Activated naive CD8-positive, alpha-beta T cell (primary cell): ENCODE data around the gene ATP5F1E.

Experiments used
- H3K27ac Mint-ChIP-seq: one replicate; pipeline ENCODE4 v1.8.0; 2021; ENCODE audit warnings: mixed read lengths
- H3K27me3 Mint-ChIP-seq: one replicate; pipeline ENCODE4 v1.8.0; 2021; ENCODE audit warnings: mixed read lengths
- H3K36me3 Mint-ChIP-seq: one replicate; pipeline ENCODE4 v1.8.0; 2021; ENCODE audit warnings: mixed read lengths
- H3K4me1 Mint-ChIP-seq: one replicate; pipeline ENCODE4 v1.8.0; 2021; ENCODE audit warnings: low read depth, mixed read lengths
- H3K4me3 Mint-ChIP-seq: one replicate; pipeline ENCODE4 v1.8.0; 2021; ENCODE audit warnings: mild to moderate bottlenecking, mixed read lengths
- H3K9me3 Mint-ChIP-seq: one replicate; pipeline ENCODE4 v1.8.0; 2021; ENCODE audit warnings: low read depth, mixed read lengths

Gene ATP5F1E

GRCh38 chr20:59032023-59032712 is at the start of gene ATP5F1E:
TSS of gene ATP5F1E (minus strand) at chr20:59032335. CDS start at chr20:59032251, 84 bp downstream.
- Mint-ChIP-seq H3K27me3 (no peaks in the 10 kb centered on the region), H3K4me3 (peak within 1 kb of the TSS; percentile 93), H3K9me3 (no peaks in the 10 kb centered on the region), H3K27ac (peak within 1 kb of the TSS; percentile 95), H3K4me1 (peaks cover 58% of the 10 kb centered on the region), H3K36me3 (peaks cover 23% of the 10 kb centered on the region)

DNA sequence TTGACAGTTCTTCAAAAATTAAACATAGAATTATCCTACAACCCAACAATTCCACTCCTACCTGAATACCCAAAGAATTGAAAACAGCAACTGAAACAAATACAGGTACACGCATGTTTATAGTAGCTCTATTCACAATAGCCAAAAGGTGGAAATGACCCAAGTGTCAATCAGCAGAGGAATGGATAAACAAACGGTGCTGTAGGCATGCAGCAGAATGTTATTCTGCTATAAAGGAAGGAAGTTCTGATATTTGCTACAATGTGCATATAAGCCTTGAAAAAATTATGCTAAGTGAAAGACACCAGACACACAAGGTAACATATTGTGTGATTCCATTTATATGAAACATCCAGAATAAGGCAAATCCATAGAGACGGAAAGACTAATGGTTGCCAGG is 48.9 kb upstream of the ATP5F1E start:
- H3K27ac Mint-ChIP-seq: no peak overlapping the region
- H3K4me3 Mint-ChIP-seq: no peak overlapping the region
- no peaks in the 10 kb centered on the region for H3K36me3 Mint-ChIP-seq
- H3K27me3 Mint-ChIP-seq: peaks cover 10% of the 10 kb centered on the region
- H3K9me3 Mint-ChIP-seq: no peaks in the 10 kb centered on the region
- peaks cover 6% of the 10 kb centered on the region for H3K4me1 Mint-ChIP-seq

- H3K4me3 Mint-ChIP-seq: no peak overlapping the region
- no peaks in the 10 kb centered on the region for H3K36me3 Mint-ChIP-seq
- peaks cover 11% of the 10 kb centered on the region for H3K27me3 Mint-ChIP-seq
- H3K27ac Mint-ChIP-seq: peak overlapping the region; percentile 41
- no peaks in the 10 kb centered on the region for H3K9me3 Mint-ChIP-seq
- H3K4me1 Mint-ChIP-seq: peaks cover 30% of the 10 kb centered on the region
Observed at GRCh38 chr20:59078231-59078630, 46.1 kb upstream of the ATP5F1E start.

- no peaks in the 10 kb centered on the region for H3K36me3 Mint-ChIP-seq
- H3K27ac Mint-ChIP-seq: no peak overlapping the region
- peaks cover 30% of the 10 kb centered on the region for H3K4me1 Mint-ChIP-seq
- H3K9me3 Mint-ChIP-seq: no peaks in the 10 kb centered on the region
- peaks cover 12% of the 10 kb centered on the region for H3K27me3 Mint-ChIP-seq
- H3K4me3 Mint-ChIP-seq: no peak overlapping the region
Observed at GRCh38 chr20:59077705-59078104, 45.6 kb upstream of the ATP5F1E start.

DNA sequence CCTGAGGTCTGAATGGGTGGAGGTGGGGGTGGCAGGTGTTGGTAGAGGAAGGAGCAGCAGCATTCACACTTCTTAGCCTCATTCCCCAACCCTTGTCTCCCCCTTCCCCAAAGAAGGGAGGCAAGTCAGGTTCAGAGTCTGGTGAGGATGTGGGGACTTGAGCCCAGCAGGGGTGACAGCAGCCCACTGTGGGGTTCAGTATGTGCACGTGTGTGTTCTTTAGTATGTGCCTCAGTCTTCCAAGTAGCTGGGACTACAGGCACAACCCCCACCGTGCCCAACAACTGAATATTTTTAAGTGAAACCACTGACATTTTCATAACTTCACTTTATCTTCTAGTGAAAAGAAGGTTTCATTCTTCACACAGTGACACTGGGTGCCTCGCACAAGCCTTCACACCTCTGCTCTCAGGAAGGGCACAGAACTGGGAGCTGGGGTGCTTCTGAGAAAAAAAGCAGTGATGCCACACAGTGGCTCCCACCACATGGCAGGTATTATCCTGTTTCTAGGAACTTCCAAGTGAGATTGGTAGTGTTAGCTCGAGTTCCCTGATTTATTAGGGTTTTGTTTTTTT is 43.9 kb upstream of the ATP5F1E start:
- H3K4me1 Mint-ChIP-seq: peaks cover 30% of the 10 kb centered on the region
- peaks cover 7% of the 10 kb centered on the region for H3K27me3 Mint-ChIP-seq
- H3K4me3 Mint-ChIP-seq: peak overlapping the region; percentile 20
- H3K27ac Mint-ChIP-seq: no peak overlapping the region
- no peaks in the 10 kb centered on the region for H3K9me3 Mint-ChIP-seq
- no peaks in the 10 kb centered on the region for H3K36me3 Mint-ChIP-seq

DNA sequence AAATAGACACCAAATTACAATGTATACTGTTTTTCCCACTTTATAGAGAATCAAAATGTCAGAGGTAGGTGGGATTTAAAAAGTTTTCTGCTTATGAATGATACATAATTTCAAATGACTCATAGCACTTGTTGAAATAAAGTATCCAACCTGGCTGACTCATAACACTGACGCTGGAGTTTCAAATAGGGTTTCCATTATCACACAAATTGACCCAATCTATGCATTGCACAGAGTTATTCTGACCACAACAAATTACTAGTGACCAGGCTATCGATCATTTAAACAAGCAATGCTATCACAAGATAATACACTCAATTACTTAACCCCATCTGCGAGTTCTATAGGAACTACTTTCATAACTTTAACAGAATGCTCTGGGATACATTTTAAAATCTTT is 42.3 kb upstream of the ATP5F1E start:
- H3K4me3 Mint-ChIP-seq: no peak overlapping the region
- no peaks in the 10 kb centered on the region for H3K36me3 Mint-ChIP-seq
- peak overlapping the region; percentile 17 for H3K27ac Mint-ChIP-seq
- H3K9me3 Mint-ChIP-seq: no peaks in the 10 kb centered on the region
- H3K27me3 Mint-ChIP-seq: peaks cover 6% of the 10 kb centered on the region
- peaks cover 30% of the 10 kb centered on the region for H3K4me1 Mint-ChIP-seq

GRCh38 chr20:59073582-59073981 is 41.4 kb upstream of the ATP5F1E start:
- Mint-ChIP-seq H3K27me3 (peaks cover 6% of the 10 kb centered on the region), H3K4me1 (peaks cover 29% of the 10 kb centered on the region), H3K27ac (no peak overlapping the region), H3K36me3 (no peaks in the 10 kb centered on the region), H3K9me3 (no peaks in the 10 kb centered on the region), H3K4me3 (no peak overlapping the region)

DNA sequence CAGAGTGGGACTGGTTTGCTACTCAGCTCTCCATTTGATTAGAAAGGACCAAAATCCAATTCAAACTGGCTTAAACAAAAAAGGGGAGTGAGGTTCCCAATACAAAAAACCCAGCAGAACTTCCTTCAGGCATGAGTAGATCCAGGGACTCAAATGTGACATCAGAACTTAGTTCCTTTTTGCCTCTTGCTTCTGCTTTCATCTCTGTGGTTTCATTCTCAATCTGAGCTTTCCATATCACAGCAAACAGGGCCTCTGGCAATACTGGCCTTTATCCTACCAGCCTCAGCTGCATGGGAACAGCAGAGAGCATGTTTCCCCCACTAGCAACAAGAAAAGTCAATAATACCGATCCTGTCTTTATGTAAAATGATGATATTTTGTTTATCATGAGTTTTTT is 39.1 kb upstream of the ATP5F1E start:
- H3K36me3 Mint-ChIP-seq: no peaks in the 10 kb centered on the region
- peaks cover 4% of the 10 kb centered on the region for H3K27me3 Mint-ChIP-seq
- peaks cover 25% of the 10 kb centered on the region for H3K4me1 Mint-ChIP-seq
- H3K4me3 Mint-ChIP-seq: no peak overlapping the region
- peak overlapping the region; percentile 25 for H3K27ac Mint-ChIP-seq
- H3K9me3 Mint-ChIP-seq: no peaks in the 10 kb centered on the region

DNA sequence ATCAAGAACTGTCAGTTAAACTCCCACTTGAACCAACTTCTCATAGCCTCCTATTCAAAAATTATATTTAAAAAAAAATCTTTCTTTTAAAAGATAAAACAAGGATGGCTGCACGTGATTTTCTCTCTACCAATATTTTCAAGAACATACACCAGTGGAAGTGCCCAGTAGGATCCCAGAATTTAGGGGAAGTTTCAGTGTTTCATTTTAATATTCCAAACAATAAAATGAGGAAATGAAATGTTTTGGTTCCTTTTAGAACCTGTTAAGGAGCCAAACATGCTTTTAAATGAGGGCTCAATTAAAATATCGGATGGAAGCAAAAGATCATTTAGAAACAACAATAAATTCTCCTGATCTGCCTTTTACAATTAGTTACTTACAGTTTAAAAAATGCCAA is 36.9 kb upstream of the ATP5F1E start:
- no peak overlapping the region for H3K4me3 Mint-ChIP-seq
- H3K4me1 Mint-ChIP-seq: peaks cover 4% of the 10 kb centered on the region
- H3K36me3 Mint-ChIP-seq: no peaks in the 10 kb centered on the region
- H3K27me3 Mint-ChIP-seq: peaks cover 1% of the 10 kb centered on the region
- no peaks in the 10 kb centered on the region for H3K9me3 Mint-ChIP-seq
- no peak overlapping the region for H3K27ac Mint-ChIP-seq

DNA sequence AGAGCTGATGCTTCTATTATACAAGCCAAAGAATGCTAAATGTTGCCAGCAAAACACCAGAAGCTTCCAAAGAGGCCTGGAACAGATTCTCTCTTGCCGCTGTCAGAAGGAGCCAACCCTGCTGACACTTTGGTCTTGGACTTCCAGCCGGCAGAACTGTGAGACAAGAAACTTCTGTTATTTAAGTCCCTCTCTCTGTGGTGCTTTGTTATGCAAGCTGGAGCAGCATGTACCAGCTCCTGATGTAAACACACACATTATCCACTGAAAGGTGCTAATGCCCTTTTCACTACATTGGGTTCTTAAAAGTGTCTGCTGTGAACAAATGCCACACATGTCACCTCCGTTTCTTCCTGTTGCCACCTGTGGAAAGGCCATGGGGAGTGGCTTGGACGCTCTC is 36.4 kb upstream of the ATP5F1E start:
- Mint-ChIP-seq H3K36me3 (no peaks in the 10 kb centered on the region), H3K27ac (no peak overlapping the region), H3K4me1 (no peaks in the 10 kb centered on the region), H3K9me3 (no peaks in the 10 kb centered on the region), H3K4me3 (no peak overlapping the region), H3K27me3 (peaks cover 4% of the 10 kb centered on the region)

DNA sequence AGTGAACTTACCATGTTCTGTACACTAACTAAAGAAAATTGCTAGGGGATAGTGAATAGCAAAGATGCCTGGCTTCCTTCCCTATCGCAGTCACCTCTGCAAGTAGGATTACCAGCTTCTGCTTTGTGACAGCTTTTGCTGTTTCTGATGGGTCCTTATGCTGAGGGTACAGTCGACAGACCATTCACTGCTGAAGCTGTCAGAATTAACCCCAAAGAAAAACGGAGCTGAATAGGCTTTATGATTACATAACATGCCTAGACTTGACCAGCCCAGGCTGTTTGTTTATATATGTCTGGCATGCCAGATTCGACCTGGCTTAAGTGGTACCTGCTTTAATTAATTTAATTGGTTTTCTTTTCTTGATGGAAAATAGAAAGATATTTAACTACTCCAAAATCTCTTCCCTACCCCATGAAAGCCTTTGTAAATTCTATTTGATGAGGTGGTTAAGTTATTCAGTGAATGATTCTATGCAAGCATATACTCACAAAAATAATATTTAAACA is 32.1 kb upstream of the ATP5F1E start:
- Mint-ChIP-seq H3K9me3 (no peaks in the 10 kb centered on the region), H3K27me3 (peaks cover 7% of the 10 kb centered on the region), H3K36me3 (no peaks in the 10 kb centered on the region), H3K4me1 (no peaks in the 10 kb centered on the region), H3K27ac (no peak overlapping the region), H3K4me3 (no peak overlapping the region)

GRCh38 chr20:59063358-59064213 is 31.5 kb upstream of the ATP5F1E start:
- Mint-ChIP-seq H3K36me3 (no peaks in the 10 kb centered on the region), H3K4me3 (no peak overlapping the region), H3K4me1 (no peaks in the 10 kb centered on the region), H3K9me3 (no peaks in the 10 kb centered on the region), H3K27me3 (peaks cover 7% of the 10 kb centered on the region), H3K27ac (no peak overlapping the region)

GRCh38 chr20:59062081-59062480 is 29.9 kb upstream of the ATP5F1E start:
- H3K4me3 Mint-ChIP-seq: no peak overlapping the region
- H3K9me3 Mint-ChIP-seq: no peaks in the 10 kb centered on the region
- H3K36me3 Mint-ChIP-seq: no peaks in the 10 kb centered on the region
- no peaks in the 10 kb centered on the region for H3K4me1 Mint-ChIP-seq
- H3K27ac Mint-ChIP-seq: no peak overlapping the region
- peaks cover 7% of the 10 kb centered on the region for H3K27me3 Mint-ChIP-seq

- Mint-ChIP-seq H3K4me1 (no peaks in the 10 kb centered on the region), H3K27me3 (peaks cover 5% of the 10 kb centered on the region), H3K36me3 (no peaks in the 10 kb centered on the region), H3K27ac (no peak overlapping the region), H3K9me3 (no peaks in the 10 kb centered on the region), H3K4me3 (no peak overlapping the region)
Observed at GRCh38 chr20:59055302-59055701, 23.2 kb upstream of the ATP5F1E start.

DNA sequence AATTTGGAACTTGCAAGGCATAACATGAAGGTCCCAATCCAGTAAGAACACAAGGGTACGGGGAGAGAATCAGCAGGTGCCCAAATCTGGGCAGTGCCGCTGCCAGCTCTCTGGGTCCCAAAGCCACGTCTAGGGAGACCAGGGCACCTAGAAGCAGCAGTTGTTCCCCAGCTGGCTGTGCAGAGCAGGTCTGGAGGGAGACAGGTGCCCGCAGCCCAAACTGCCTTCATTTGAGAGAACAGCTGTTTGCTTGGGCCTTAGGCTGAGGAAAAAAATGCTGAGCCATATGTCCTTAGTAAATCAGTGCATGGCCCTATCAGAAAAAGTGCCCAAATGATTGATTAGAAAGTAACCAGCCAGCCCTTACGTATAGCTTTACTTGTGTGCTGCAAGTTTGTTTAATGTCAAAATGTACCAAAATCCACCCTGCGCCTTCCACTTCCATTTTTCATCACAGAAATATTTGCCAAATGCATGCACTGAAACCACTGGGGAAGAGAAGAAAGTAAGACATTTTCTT is 19.6 kb upstream of the ATP5F1E start:
- no peak overlapping the region for H3K4me3 Mint-ChIP-seq

More for the DNA sequence above, 19.6 kb upstream of the ATP5F1E start:
- H3K9me3 Mint-ChIP-seq: no peaks in the 10 kb centered on the region
- peaks cover 2% of the 10 kb centered on the region for H3K36me3 Mint-ChIP-seq
- H3K4me1 Mint-ChIP-seq: peaks cover 9% of the 10 kb centered on the region
- peaks cover 4% of the 10 kb centered on the region for H3K27me3 Mint-ChIP-seq
- H3K27ac Mint-ChIP-seq: no peak overlapping the region
